Stimulated activated CD4-positive, alpha-beta T cell treated with anti-CD3 and anti-CD28 coated beads, Interleukin-12 subunit alpha, Interleukin-12 subunit beta, amount 100 ng/mL, for 24 hours (primary cell): ENCODE results near the gene FASTK.

Experiments
- DNase-seq, 2 experiments: peaks; one replicate each; pipeline ENCODE4 v3.0.0-alpha.2; 2020; ENCODE audit warnings: low read depth in 2 of 2

The FASTK gene

DNA sequence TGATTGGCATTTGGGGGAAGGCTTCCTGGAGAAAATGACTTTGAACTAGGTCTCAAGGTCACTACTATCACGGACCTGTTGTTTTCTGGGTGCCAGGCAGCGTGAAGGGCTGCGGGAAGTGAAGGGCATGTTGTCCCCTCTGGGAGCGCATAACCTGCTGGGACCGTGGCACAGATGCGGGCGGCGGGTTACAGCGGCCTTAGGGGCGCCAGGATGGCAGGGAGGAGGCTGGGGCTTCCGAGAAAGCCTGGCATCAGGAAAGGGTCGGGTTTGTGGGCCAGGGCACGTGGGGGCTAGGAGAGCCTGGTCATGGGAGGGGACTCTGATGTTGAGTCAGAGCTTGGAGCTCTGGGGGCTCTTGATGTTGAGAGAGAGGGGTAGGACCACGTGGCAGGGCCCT is 15.1 kb downstream of the FASTK start:
- no peak for DNase-seq

DNA sequence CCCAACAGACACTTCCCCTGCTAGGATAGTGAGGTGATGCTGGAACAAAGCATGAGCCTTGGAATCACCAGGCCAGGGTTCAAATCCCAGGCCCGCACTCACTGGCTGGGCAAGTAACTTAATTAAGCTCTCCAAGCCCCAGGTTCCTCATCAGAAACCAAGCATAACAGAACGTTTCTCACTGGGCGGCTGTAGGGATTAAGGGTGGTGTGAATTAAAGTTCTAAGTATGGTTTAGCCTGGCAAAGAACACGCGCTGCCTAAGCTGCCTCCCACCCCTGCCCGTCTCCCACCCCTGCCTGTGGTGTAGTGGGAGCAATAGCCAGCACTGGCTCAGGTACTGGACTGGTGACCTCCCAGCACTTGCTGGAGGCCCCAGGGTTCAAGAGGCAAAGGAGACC is 15.6 kb downstream of the FASTK start:
- DNase-seq: no peak

DNA sequence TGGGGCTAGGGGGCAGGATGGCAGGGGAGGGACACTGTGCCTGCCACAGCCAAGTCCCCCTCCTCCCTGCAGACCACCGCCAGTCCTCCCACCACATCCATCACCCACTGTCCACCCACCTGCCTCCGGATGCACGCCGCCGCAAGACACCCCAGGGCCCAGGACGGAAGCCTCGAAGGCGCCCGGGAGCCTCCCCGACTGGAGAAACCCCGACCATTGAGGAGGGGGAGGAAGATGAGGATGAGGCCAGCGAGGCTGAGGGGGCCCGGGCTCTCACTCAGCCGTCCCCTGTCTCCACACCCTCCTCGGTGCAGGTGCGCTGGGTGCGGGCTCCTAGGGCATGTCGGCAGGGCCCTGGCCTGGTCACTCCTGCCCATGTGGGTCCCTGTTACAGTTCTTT is 16.2 kb downstream of the FASTK start:
- no peak for DNase-seq

DNA sequence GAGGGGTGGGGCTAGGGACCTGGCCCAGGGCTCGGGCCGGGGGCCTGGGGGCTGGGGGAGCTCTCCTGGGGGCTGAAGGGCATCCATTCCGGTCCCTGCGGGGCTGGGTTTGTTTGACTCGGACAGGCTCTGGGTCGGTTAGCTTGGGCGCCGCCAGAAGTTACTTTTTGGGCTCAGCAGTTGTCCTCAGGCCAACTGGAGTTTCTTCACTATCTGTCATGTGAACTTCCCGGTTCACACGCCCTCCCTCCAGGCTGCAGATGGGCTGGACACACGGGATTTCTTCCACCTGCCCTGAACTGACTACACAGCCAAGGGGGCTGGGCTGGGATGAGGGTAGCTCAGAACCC is 17.4 kb downstream of the FASTK start:
- no peak for DNase-seq

DNA sequence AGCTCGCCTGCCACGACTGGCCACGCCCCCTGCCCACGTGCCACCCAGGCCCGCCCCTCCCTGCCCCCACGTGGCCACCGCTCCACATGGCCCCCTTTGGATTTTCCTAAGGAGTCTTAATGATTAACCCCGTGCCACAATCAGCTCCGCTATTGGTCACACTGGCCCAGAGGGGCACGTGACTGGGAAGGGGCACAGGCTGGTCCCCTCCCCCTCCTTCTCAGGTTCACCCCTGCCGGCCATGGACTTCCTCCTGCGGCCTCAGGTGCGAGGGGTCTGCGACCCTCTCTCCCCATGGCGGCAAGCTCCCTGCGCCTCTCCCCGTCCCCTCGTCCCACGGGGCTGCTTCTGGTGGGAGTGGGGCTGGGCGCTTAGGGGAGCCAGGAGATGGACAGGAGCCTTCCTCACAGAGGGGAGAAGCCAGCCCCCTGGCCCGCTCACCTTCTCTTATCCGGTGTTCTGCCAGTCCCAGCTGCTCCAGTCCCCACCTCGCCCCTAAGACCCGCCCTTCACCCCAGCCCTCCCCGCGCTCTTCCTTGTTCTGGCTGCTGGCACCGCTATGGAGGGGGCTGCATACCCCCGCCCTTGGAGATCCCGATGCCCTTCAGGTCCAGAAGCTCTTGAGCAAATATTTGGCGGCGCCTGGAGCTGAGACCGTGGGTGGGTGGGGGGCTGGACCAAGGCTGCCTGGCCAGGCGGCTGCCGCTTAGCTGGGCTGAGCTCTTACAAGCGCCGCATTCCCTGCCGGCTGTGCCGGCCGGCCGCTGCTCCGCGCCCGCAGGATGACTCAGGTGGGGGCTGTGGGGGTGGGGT is 18.0 kb downstream of the FASTK start:
- no peak for DNase-seq

DNA sequence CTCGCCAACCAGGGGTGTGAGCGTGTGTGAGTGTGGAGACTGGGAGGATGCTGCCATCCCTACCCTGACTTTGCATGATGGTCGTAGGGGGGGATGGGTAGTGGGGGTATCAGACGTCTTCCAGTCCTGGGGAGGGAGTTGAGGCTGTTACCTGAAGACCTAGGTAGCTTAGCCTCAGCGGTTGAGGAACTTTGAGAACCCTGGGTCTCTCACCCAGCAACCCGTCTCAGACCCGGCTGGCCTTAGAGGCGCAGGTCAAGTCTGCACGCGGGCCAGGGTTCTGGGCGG is 18.6 kb downstream of the FASTK start:
- DNase-seq: no peak

DNA sequence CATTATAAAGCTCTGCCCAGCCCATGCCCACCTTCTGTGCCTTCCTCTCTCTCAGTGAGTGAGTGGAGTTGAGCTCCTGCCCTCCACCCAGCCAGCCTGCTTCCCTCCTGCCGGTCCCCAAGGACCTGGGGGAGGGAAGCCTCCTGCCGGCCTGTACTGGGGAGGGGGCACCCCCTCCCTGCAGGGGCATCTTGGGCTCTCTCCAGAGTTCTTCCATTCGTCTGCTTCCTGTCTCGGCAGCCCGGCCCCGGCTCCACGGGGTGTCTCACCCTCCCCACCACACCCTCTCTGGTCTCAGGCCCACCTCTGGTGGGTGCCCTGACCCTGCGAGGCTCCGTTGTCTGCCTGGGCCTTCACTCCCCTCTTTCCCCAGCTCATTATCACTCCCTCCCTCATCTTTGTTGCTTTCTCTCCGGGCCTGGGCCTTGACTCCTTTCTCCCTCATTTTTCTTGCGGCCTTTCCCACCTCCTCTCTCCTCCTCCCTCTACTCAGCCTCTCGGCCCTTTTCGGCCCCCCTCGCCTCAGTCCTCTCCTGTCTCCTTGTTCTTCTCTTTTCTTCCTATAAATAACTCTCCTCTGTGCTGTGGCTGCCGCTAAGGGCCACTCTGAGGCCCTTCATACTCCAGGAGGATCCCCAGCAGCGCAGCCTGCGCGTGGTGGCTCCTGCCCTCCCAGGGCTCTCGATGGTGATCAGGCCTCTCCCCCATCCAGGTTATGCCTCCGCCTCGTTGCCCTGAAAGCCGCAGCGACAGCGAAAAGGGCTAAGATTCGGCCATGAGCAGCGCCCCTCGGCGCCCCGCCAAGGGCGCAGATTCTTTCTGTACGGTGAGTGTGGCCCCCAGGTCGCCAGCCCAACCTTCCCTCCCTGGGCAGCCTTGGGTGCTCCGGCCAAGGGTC is 19.1 kb downstream of the FASTK start:
- DNase-seq: no peak

DNA sequence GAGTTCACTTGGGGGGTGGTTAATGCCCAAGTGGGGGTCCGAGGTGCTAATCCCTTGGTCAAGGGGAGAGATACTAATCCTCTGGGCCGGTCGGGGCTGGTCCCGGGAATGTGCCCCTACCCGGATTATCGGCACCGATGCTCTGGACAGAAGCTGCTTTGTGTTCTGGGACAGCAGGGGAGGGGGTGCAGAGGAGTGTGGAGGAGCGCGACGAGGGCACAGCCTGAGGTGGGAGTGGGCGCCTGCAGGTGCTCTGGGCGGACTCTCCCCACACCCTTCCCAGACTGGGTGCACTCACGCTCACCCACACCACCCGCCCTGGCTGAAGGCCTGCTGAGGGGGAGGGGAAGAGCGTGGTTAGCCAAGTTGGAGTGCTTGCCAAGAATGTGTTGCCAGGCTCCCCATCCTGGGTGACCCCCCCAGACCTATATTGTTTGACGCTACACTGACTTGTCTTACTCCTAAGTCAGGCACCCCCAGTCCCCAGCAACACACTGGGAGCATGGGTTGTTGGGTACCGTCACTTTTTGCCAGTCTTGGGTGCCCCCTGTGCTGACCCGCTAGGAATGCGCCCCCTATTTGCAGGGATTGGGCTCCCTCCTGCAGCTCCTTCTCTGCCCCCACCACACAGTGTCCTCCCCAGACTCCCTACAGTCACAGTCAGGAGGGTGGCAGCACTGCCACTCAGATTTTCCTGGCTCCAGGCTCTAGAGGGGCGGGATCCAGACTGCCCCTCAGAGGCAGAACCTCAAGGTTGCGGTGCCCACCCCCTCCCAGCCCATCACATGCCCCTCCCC is 20.0 kb downstream of the FASTK start:
- DNase-seq: no peak

DNA sequence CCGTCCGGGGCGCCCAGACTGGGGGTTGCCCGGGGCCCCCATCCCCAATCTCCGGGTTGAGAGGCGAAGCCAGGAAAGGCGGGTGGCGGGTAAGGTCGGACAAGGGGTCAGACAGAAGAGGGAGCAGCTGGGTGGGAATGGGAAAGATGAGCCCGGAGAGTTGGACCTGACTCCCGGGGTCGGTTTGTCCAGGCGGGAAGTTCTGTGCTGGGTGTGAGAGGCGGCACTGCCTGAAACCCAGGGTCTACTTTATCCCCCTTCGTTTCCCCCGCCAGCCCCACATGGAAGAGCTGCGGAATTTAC is 20.5 kb downstream of the FASTK start:
- no peak for DNase-seq

DNA sequence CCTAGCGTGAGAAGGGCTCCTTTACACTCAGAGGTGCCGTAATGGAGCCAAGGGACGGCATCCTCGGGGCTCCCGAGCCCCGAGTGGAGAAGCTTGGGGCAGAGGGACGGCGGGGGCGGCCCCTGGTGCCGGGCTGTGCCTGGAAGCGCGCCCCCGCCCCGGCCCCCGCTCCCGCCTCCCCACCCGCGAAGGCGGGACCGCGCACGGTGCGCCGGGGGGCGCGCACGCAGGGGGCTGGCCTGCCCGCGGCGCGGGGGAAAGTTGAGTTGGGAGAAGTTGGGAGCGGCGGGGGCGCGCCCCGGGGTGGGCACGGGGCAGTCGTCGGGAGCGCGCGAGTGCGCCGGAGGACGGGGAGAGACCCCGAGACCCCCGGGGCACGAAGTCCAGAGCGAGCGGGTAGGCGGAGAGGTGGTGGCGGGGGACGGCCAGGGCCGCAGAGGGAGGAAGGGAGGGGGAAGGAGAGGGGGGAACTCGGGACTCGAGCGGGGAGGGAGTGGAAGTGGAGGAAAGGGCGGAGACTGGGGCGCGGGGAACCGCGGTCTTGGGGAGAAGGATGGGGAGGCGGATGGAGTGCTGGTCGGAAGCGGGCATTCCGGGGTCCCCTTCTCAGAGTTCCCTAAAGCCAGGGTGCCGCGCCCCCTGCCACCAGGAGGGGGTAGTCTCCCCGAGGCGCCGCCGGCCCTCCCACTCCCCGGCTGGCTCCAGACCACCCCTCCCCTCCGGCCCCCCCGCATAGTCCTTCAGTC is 21.1 kb downstream of the FASTK start, which contains the start of gene SLC4A2:
Gene SLC4A2 (plus strand): TSS at position 223 of the 746 bp plus-strand sequence. CDS start 2,399 bp downstream, outside the sequence.
- DNase-seq: peak in 1 of 2 experiments; percentile 57

DNA sequence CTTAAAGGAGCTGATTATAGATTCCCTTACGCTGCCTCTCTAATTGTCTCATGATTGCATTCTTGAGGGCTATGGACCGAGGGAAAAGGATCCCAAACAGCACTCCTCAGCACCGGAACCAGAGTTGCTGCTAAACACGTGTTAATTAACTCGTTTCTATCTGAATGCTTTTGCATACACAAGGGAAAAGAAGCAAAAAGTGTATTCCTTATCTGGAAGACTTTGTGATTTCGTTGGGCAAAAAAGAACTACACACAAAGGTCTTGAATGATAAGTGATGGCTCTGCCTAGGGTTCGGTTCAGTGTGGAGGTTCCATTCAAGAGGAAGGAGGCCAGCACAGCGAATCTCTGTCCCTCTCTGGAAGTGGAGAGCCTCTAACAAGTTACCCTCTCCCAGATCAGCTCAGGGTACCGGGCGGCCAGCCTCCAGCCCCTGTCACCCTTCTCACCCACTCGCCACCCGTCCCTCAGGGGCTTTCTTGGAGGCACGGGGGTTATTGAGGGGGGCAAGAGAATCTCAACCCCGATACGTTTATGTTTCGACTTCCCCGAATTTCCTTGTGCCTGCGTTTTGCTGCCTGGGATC is 21.7 kb downstream of the FASTK start:
- no peak for DNase-seq

DNA sequence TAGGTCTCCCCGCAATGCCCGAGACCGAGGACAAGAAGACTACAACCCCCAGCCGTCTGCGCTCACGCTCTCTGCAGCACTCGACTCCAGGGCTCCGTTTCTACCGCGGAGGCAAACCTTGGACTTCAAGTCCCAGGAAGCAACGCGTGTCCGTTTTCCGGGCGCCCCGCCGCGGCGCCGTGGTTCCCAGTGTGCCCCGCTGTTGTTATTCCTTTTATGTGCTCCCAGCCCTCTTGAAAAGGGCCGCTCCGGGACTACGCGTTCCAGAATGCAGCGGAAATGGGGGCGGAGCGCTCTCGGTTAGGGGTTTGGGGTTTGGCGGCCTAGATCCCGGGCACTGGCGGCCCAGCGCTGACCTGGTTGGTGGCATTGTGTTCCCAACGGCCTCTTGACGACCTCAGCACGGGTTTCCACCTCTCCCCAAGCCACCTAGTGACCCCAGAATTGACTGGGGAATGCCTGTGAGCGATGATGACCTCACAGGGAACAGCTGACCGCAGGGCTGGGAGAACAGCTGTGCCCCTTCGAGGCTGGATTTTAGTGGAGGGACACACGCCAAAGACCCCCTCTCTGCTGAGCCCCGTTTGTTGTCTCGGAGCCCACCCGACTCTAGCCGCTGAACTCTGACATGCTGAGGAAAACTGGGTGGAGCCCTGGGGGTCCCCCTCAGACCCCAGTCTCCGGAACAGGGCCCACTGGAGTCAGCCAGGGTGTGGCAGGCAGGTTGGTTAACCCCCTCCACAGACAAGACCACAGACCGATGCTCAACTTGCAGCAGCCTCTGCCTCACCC is 22.4 kb downstream of the FASTK start:
- peak; percentile 93 to 94 for DNase-seq

DNA sequence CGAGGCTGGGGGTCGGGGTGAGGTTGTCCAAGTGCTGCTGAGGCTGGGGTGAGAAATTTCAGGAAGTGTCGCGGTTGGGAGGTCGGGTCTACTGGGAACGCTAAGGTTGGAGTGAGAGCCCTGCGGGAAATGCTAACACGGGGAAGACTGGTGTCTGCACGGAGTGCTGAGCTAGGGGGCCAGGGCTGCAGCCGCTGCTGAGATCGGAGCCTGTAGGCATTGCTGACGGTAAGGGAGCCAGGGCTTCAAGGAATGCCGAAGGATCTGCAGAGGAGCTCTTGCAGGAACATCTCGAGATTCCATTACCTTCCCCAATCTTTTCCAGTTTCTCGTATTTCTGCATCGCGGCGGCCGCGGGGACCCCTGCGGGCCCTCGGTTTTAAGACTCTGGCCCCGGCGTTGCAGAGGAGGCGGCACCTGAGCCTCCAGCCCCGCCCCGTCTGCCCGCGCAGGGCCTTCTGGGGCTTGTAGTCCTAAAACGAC is 23.1 kb downstream of the FASTK start, which contains the start of gene CDK5:
Gene CDK5 (minus strand): TSS at position 392 of the 483 bp plus-strand sequence. CDS start 49 bp downstream, at position 343.
- no peak for DNase-seq

DNA sequence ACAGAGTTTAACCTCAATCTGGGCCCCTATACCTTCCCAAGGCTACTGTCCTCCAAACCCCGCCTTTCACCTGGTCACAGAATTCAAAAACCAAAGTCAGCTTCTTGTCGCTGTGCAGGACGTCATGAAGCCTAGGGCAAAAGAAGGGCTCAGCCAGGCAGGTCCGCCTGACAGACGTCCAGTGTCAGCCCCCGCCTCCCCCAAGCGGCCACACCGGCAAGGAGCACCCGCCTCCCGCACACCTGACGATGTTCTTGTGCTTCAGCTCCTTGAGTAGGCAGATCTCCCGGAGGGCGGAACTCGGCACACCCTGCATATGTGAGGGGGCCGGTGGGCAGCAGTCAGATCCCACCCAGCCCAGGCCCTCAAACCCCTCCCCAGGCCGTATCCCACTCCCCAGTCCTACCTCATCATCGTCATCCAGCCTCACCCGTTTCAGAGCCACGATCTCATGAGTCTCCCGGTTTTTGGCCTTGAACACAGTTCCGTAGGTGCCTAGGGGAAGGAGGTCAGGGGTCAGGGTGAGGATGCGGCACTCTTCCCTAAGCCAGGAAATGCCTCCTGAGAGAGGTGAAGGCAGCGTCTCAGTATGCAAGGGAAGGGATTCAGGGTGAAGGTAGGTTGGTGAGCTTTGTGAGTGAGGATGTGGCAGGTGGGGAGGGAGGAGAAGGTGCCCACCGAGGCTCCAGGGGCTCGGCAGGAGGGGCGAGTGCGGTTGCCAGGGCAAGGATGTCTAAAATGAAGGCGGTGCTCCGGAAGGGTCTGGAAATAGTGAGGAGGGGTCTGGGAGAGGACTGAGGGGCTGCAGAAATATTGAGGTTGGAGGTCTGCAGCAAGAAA is 23.7 kb downstream of the FASTK start:
- DNase-seq: no peak

DNA sequence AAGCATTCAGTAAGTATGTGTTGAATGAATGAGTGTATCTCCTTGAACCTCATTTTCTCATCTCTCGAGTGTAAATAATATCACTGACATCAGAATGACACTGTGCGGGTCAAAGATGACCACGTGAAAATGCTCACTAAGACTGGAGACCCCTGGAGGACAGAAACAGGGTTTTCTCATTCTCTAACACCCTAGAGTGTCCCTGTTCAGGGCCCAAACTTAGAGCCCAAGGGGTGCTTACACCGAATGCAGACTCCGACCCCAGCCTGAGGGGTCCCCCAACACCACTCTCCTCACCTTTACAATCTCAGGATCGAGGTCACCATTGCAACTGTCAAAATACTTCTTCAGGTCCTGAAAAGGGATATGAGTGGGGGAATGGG is 24.3 kb downstream of the FASTK start:
- DNase-seq: no peak

DNA sequence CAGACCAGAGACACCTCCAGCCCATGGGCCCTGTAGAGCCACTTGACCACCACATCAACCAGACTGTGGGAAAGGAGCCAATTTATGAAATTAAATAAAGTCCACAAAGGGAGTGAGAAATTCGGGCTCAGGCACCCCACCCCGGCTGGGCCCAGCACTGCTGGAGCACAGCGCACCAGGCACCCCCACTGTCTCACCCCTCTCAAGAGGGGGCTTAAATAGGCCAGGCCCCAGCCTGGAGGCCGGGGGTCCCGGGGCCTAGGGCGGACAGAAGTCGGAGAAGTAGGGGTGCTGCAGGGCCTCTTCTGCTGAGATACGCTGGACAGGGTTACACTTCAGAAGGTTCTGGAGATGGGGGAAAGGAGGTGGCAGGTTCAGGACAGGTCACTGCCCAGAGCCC is 26.9 kb downstream of the FASTK start:
- DNase-seq: no peak

DNA sequence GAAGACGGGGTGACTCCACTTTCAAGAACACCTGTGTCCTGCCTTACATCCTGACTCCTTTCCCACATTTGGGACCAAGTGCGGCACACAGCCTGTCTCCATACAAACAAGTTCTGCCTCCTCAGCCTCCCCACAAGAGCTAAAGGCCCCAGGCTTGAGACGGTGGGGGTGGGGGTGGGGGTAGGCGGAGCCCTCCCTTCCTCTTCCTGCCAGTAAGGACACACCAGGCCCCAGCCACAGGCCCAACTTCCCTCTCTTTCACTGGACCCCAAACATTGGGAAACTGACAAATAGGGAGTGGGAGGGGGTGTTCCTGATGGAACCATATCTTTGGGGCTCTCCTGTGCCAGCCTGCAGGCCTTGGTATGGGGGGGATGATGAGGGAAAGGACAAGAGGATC is 27.5 kb downstream of the FASTK start:
- DNase-seq: no peak

DNA sequence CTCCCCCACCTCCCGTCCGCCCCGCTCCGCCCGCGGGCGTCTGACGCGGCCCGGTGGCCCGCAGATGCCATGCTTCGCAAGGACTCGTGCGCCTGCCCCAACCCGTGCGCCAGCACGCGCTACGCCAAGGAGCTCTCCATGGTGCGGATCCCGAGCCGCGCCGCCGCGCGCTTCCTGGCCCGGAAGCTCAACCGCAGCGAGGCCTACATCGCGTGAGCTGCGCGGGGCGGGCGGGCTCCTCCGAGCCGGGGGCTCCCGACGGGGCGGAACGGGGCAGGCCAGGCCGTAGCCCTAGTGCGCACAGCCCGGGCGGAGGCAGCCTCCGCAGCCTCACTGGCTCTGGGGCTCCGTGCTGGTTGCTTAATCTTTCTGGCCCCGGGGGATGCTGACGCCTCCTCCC is 29.5 kb downstream of the FASTK start:
- peak; percentile 29 to 30 for DNase-seq

DNA sequence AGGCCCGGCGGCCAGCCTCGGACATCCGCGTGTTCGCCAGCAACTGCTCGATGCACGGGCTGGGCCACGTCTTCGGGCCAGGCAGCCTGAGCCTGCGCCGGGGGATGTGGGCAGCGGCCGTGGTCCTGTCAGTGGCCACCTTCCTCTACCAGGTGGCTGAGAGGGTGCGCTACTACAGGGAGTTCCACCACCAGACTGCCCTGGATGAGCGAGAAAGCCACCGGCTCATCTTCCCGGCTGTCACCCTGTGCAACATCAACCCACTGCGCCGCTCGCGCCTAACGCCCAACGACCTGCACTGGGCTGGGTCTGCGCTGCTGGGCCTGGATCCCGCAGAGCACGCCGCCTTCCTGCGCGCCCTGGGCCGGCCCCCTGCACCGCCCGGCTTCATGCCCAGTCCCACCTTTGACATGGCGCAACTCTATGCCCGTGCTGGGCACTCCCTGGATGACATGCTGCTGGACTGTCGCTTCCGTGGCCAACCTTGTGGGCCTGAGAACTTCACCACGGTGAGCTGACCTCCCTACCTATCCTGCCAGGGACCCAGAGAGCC is 31.6 kb downstream of the FASTK start:
- no peak for DNase-seq
